Measurements from ENCODE around the gene ADAMTS6.
A peak's percentile ranks its signal among the peaks of the same experiment; 100 is the strongest.
"Not testable (repeated sequence)": the region's sequence is repeated elsewhere in the genome, so short reads cannot be mapped to it uniquely, and the experiment has no call there.

The ADAMTS6 gene

DNA sequence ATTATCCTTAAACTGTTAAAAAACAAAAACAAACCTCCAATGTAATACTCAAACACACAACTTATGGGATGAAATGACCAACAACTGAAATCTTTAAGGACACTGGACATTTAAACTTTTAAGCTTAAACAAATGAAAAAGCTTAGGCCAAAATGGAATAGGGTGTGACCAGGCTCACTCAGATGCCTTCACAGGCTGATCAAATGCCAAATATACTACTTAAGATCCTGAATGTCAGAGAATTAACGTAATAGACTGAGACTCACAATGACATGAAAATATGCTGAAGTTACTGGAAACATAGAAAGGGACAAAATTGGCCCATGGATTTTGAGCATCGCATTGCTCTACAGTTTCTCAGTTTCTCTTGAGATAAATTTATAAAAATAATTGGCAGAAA is 286.8 kb downstream of the ADAMTS6 start:
- no peak for DNase-seq

DNA sequence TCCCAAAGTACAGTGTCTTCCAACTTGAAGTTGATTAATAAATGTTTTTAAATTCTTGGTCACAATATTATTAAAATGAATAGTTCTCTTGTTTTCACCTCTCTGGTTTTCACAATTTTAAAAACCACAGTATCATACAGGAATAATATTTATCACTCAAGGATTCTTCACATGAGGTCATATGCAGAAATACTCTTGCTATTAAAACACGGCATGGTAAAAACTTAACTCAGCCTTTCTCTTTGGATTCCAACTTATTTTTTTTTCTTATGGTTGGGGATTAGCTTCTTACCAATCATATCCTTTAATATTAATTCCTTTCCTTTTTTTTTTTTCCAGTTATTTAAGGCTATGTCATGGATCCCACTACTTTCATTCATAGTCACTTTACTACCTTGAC is 289.4 kb downstream of the ADAMTS6 start:
- DNase-seq, result no peak

DNA sequence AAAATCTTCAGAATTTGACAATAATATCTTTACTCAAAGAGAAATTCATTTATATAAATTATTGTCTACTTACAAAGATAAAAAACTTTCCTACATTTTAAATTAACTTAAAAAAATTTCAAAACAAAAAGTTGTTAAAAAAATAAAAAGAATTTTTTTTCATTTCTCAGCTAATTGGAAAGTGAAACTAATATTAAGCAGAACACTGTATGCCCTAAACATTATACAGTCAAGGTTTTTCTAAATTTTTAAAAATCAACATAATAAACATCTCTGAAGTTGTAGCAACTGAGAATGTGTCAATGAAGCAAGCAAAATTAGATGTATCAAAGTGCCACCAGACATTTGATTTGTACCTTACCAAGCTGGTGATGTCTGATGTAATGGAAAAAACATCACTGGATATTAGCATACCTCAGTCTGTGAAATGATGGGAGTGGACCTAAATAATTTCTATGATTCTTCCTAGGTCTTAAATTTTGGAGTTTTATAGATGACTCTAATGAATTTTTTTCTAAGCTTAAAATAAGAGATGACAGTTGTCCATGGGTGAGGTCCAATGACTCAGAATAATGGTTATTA is 290.1 kb downstream of the ADAMTS6 start:
- no peak for DNase-seq

DNA sequence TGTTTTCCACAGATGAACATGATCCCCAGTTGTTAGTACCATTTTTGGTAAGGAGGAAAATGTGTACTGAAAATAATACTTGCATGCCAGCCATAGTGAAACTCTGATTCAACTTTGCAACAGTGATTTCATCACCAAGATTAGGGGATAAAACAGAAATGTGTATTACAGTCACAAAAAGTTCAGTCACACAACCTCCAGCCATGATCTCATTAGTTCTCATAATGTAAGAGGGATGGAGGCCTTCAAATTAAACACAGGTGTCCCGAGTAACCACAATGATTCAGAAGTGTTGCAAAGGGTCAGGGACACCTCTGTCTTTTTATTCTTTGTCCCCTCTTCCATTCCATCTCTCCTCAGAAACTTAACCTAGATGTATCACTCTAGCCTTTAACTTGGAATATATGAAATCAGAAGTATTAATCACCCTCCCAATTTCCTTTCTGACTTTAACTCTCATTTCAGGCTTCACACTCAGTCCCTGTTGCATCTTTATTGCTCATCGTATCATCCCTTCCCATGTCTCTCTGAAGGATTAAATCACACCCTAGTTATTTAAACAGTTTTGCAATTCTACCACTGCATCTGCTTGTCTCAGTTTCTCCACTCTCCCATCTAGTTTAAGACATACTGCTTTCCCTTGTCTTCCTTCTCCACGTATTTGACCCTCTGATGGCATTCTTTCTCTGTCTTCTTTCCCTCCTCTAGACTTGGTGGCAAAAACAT is 291.2 kb downstream of the ADAMTS6 start:
- DNase-seq, result no peak

DNA sequence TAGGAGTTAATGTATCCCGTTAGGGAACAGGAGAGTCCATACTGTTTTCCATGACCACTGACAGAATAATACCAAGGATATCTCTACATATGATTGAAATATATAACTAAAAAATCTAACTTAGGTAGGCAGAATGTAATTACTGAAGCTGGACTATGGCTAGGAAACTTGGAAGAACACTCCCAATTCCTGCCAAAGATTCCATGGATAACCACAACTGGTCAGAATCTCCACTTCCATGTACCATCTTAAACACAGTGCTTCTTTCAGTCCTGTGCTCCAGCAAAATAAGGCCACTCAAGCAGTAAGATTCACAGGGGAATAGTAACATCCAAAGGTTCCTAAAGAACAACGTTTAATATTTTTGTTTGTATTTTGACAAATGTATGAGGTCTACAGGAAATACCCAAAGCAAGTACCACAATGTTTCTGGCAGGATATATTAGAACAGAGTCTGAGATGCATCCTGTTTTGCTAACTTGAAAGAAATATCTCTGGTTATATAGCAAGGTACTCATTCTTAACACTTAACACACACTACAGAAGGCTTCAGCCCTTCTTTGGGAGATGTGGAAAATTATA is 295.0 kb downstream of the ADAMTS6 start:
- DNase-seq, result no peak

DNA sequence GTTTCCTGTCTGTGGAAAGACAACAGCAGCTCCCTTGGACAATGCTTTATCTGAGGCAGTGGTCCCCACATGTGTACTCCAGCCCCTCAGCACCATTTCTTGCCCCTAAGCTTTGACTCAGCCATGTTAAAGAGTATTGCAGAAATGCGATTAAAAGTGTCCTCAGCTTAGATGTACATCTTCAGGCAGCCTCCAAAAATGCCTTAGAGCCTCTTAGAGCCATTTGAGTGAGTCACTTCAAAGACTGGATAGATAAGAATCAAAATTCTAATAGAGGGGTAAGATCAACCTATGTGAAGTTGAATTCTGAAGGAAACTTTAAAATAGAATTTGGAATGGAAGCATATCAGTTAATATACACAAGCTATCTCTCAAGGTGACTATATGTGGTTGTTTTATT is 296.3 kb downstream of the ADAMTS6 start:
- DNase-seq, result no peak

DNA sequence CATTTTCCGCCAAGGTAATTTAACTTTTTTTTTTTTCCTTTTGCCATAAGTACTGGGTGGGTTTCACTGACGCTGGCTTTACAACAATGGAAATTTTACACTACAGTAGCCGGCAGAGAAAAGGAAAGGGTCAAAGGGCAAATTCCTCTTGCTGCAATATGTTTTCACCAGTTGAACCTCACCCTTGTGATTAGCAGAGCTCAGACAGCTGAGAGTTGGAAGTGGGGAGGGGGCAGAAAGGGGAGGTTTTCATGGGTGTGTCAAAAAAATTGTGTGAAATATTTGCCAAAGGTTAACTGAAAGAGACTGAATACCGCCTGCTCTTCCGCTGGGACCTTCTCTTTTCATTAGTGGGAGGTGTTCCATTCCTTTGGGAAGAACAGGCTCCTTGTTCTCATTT is 296.9 kb downstream of the ADAMTS6 start:
- peak; percentile 37 for DNase-seq

DNA sequence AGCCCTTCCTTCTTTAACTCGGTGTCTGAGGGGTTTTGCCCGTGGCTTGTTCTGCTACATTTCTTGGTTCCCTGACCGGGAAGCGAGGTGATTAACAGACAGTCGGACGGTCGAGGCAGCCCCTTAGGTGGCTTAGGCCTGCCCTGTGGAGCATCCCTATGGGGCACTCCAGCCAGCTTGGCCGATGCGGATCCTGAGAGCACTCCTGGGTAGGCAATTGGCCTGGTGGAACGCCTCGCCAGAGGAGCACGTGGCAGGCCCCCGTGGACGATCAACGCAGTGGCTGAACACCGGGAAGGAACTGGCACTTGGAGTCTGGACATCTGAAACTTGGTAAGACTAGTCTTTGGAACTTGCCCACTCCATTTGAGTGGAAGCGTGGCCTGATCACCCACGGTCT is 307.5 kb downstream of the ADAMTS6 start:
- DNase-seq, result not testable (repeated sequence)

DNA sequence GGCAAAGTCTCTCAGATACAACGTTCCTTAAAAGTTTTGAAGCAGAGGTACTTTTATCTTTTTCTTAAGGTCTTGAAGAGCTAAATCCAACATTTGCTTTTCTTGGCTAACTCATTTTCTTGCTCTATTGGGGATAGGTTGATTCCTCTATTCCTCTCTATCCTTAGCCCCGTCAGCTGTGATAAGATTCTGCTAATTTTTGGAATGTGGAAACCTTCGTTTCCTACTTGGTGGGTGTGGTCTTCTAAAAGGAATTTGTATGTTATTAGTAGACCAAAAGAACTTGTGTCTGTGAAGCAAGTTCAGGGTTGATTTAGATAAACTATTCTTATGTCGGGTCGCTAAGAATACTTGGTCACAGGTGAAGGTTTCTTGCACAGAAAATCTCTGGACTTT is 308.6 kb downstream of the ADAMTS6 start:
- DNase-seq, result no peak

DNA sequence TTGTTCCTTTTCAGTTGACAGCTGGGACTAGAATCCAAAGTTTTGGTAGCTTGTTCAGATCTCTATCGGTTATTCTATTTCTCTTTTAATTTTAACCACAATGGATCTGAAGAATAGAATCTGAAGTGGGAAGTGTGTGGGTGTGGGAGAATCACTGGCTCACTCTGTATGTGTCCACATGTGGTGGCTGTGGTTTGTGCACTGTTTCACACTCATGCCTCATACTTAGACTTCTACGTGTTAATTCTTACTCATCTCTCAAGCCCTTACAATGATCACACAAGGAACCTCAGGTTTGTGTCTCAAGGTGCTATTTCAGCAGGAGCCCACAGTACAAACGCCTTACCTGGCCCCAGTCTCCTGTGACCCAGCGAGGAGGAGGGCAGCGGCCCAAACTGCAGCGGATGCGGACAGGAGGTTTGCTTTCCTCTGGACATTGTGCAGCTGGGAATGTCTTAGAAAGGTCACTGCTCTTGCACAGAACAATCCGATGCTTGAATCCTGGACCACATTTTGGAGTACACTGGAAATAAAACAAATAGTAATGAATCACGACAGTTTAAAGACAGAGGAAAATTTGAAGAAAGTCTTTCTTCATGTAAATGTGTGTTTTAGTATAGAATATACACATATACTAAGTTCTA is 309.1 kb downstream of the ADAMTS6 start:
- DNase-seq, result no peak

DNA sequence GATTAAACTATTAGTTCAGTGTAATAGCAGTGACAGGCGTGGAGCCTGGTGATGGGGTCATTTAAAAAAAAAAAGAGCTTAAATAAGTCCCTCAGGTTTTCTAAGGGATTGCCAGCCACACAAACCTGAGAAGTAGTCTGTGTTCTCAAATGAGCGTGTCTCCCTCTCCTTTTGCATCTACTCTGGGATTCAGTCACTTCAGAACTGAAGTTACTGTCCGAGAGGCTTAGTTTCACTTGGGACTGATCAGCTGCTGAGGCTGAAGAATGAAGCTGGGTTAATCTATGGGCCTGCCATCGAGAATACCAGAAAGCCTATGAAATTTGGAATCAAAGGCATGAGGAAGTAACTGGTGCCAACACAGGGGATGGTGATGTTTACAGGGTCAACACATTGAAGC is 310.1 kb downstream of the ADAMTS6 start:
- no peak for DNase-seq

DNA sequence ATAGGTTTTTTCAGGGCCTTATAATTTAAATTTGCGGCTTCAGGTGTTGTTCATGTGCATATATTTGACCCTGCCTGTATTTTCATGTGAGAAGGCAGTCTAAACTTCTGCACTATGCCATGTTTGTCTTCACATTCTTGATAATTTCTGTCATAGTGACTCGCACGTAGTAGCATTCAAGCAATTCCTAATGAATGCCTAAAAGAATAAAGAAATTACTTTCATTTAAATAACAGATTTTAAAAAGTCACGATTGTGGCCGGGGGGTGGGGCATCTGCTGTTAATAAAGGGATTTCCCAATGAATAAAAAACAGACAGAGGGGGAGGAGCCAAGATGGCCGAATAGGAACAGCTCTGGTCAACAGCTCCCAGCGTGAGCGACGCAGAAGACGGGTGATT is 318.0 kb downstream of the ADAMTS6 start:
- no peak for DNase-seq

DNA sequence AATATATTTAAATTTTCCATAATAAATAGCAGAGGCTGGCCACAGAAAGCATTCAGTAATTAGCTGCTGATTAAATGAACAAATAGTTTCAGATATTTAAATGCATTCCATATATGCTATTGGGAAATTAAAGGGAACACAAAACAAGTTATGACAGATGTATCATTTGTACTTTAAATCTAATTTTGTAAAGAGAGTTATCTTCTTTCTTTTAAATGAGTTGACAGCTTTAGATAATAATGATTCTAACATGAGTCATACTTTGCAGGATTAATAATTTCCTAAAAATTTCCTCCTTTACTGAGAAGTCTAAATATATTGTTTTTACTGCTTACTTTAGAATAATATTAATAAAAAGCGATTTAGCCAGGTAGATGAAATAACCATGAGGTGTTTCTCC is 320.1 kb downstream of the ADAMTS6 start:
- DNase-seq, result no peak

DNA sequence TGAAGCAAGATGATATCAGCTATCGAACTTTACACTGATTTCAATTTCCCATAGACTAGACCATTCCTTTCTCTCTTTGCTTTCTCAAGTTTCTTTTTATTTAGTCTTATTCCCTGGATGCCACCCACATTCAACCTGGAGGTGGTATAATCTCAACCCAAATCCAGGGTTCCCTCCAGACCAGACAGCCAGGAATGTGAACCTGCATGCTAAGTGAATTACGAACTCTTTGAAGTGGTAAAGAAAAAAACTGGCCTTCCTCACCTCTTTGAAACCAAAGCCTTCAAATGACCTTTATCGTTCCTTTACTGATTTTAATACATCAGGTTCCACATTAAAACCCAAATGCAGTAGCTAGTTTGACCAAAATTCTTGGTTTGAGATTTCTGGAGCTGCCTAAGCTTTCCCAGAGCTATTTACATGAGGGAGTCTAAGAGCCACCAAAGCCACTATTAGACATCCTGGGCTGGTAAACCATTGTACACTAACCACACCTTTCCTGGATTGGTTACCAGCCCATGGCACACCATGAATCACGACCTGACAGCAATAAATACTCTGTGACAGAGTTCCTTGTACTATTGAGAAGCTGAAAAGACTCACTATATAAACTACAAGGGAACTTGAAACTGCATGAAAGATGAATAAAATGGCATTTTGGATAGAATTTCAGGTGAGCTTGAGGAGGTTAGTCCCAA is 323.7 kb downstream of the ADAMTS6 start:
- DNase-seq, result no peak

DNA sequence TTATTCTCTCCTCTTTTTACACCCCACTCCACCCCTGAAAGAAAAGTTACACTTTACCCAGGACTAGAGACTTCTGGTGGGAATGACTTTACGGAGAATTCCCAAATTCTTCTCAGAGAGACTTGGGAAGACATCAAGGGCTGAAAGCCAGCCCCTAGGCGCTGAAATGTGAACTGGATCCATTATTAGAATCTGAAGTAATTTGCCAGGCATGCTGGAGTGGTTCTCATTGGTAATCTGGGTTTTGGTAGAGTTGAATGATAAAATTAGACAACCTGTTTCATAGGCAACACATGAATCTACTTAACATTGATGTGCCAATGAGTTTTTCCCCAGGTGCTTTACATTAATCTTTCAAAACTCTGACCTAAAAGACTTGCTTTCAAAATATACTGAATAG is 324.8 kb downstream of the ADAMTS6 start:
- DNase-seq, result no peak

DNA sequence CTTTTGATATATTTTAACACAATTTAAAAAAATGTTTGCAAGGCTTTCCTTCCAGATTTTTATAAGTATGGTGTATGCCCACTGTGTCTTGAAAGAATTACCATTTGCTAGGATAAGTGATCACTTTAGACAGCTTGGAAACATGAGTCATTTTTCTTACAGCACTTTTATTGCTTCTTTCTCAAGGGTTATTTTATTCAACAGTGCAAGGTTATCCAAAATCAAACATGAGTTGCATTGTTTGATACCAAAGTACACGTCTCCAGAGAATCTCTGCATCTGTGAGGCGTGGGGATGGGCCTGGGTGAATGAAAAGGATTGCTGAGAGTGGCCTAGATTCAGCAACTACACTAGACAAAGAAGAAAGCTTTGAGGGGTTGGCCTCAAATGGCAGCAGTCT is 329.6 kb downstream of the ADAMTS6 start:
- DNase-seq, result no peak

DNA sequence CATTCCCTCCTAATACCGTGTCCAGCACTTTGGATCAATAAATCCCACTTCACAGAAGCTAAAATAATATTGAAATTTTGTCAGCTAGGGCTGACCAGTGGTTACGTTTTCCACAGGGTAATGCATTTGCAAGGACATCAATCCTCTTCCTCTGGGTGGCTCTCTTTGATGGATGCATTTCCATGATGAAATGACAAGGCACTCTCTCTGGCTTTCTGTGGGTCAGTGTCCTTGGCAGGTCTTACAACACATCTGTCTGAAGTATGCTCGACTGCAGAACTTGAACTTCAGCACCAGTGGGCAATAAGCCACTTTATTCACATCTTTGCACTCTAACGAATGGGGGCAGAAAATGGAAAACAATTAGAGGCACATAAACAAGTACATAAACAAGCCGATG is 330.1 kb downstream of the ADAMTS6 start:
- no peak for DNase-seq

DNA sequence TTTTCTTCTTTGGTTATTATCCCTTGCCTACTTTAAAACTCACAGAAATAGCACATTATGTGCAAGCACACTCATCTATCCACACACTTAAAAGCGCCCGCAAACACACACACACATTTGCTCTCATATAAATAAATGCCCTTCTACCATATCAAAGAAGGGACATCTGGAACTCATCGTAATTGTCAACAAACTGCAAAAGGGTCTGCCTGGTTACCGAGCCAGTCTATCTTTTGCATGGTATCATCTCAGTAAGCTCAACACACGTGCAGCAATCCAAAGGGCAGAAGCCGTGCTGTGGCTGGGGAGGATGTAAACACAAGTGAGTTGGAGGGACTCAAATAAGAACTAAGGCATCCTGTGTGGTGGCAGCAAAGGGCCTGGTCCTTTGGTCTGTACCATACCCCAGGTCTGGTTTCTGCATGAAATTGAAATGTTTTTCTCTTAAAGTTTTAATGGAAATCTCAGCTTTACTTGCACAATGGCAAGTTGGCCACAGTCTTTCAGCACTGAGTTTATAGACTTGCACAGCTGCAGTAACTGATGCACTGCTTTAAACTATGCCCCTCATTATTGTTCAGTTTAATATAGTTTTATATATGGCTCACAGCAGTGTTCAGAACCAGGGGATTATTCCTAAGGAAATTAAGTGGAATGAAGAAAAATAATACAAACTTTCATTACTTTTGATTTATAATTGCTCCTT is 331.0 kb downstream of the ADAMTS6 start:
- no peak for DNase-seq

DNA sequence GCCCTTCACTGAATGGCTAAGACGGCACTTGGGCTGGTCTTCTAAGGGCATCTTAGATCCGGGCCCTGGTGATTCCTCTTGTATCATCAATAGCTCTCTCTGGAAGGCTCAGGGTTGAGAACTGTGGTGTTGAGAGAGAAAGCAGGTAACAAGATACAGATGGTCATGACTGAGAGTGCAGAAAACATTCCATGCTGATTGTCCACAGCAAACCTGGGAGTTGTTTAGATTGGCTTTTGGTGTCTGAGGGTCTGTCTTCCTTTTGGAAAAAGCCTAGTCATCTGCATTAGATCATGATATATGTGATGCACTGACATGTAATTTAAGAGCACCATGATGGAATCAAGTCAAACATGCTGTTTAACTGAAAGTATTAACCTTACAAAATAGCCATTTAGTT is 331.9 kb downstream of the ADAMTS6 start:
- DNase-seq, result no peak

DNA sequence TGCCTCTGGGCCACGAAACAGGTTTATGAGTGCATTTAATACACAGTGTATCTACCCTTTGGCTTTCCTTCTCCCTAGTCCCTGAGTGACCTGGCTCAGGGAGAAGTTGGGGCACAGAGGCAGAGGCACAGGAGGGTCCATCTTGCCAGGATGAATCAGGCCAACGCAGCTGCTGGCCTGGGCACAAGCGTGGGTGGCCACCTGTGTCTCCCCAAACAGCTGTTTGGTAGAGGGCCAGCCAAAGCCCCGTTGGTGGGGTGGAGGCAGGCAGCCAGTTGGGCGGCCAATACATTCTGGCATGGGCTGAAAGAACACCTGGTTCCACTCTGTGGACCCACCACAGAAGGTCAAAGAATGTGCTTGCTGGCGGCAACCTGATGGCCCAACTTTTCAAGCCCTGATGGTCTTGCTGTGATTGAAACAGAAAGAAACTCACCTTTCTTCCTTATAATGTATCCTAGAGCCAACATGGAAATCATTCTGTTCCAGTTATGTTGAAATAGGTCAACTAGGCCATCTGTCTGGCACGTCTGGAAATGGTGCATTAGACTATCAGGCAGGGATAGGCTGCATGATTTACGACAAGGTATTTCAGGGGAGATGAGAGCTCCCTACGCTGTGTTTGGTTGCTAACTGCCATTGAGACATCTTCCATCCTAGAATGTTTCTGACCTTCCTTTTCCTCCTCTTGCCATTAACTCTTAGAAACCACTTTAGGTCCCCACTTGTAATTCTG is 337.4 kb downstream of the ADAMTS6 start:
- DNase-seq, result no peak

DNA sequence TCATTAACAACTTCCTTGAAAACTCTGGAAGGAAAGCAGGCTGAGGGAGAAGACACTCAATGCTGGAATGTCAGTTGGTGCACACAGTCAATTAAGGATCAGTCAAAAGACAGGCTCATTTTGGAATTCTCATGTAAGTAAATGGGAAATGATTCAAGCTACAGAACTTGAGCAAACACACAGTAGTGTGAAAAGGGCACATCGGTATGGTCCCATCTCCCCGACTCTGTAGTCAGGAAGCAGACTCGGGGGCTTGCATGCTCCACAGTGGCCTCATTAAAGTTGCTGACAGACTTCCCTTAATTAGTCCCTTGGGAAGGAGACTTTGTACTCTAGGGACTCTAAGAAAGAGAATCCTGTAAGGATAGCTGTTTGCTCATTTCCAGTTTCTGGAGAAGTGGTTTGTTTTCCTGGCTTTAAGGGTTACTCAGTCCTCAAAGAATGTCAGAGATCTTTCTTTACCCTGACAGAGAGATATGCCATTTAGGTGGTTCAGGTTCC is 339.2 kb downstream of the ADAMTS6 start:
- no peak for DNase-seq

DNA sequence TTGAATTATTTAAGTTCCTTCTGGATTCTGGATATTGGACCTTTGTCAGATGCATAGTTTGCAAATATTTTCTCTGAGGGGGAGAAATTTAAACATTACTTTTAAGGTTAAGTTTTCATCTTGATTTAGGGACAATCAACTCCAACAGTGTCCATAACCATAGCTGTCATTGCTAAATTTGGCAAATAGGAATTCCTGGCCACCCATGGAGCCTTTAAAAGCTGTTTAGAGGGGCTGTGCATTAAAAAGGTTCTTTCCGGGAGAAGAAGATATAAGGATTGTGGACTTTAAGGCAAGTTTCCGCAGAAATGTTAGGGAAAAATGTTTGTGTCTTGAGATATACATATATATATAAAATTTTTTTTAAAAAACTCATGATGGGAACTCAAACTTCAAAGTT is 339.7 kb downstream of the ADAMTS6 start:
- no peak for DNase-seq
